Measurements from ENCODE around the gene PDIA5. TPM values are rescaled to one million over a fixed set of nuclear protein-coding genes. Genes with fewer than 3 reads are reported as not detected.

PDIA5 gene
- total RNA-seq, 1 experiment from 2014 or later: 24.3 TPM

- H3K4me3 Mint-ChIP-seq: no peak overlapping the region
- no peak overlapping the region for H2BK120ac ChIP-seq (ENCODE audit: low read depth, low read length, poor library complexity, severe bottlenecking)
Measured at GRCh38 chr3:123058505-123058904, 8.3 kb upstream of the PDIA5 start.

More at GRCh38 chr3:123058505-123058904, 8.3 kb upstream of the PDIA5 start:
- H2AFZ ChIP-seq (ENCODE audit: low read length): no peak overlapping the region
- no peaks in the 10 kb centered on the region for H3K9me3 ChIP-seq (ENCODE audit: control insufficient read depth, low read depth, low read length)
- no peak overlapping the region for H2AK5ac ChIP-seq (ENCODE audit: insufficient read length, low read length)
- WGBS (ENCODE audit: extremely low coverage, insufficient read length, low lambda C conversion rate): no CpG with 5 or more reads among the region's 5 CpGs
- H3K4me1 ChIP-seq (ENCODE audit: insufficient read depth, low read length): no peaks in the 10 kb centered on the region
- no peak overlapping the region for H3K27ac Mint-ChIP-seq
- no peak overlapping the region for H2BK15ac ChIP-seq (ENCODE audit: low read depth, low read length)
- H3K27me3 ChIP-seq (ENCODE audit: insufficient read depth, low read length): no peaks in the 10 kb centered on the region
- no peak overlapping the region for H3K4me2 ChIP-seq (ENCODE audit: insufficient read depth, insufficient read length, low read length)
- no peak overlapping the region for H3K4ac ChIP-seq (ENCODE audit: low read depth, low read length)
- no peak for TF ChIP-seq CTCF (conservative IDR thresholded peaks at IDR 0.05)
- no peaks in the 10 kb centered on the region for H3K36me3 Mint-ChIP-seq (ENCODE audit: insufficient read depth in 1 of 3, low read depth in 3 of 3)
- no peak overlapping the region for H3K18ac ChIP-seq (ENCODE audit: insufficient read length, low read depth, low read length)
- no peak overlapping the region for H4K5ac ChIP-seq (ENCODE audit: insufficient read length, low read depth, low read length)
- H3K23ac ChIP-seq (ENCODE audit: insufficient read length, low read depth, low read length): no peak overlapping the region
- H3K79me1 ChIP-seq (ENCODE audit: insufficient read depth, low read depth, low read length, poor library complexity, severe bottlenecking): no peaks in the 10 kb centered on the region
- H2BK12ac ChIP-seq (ENCODE audit: insufficient read length, low read depth, low read length): no peak overlapping the region
- no peak overlapping the region for H3T11ph ChIP-seq (ENCODE audit: low read length)
- no peak overlapping the region for H2BK20ac ChIP-seq (ENCODE audit: low read depth, low read length, poor library complexity, severe bottlenecking)
- H3K23me2 ChIP-seq (ENCODE audit: insufficient read length, low read depth, low read length, poor library complexity, severe bottlenecking): no peaks in the 10 kb centered on the region
- H3K79me2 ChIP-seq (ENCODE audit: insufficient read depth, low read length): no peaks in the 10 kb centered on the region
- H3K14ac ChIP-seq (ENCODE audit: insufficient read depth, low read length): no peak overlapping the region
- H4K91ac ChIP-seq (ENCODE audit: insufficient read length, low read depth, low read length): no peak overlapping the region
- H3K9me3 Mint-ChIP-seq: no peaks in the 10 kb centered on the region
- H3K56ac ChIP-seq (ENCODE audit: insufficient read length, low read depth, low read length): no peak overlapping the region
- DNase-seq: no peak
- H3K9ac ChIP-seq (ENCODE audit: extremely low read depth, insufficient read length, low read length): no peak overlapping the region
- H4K20me1 ChIP-seq (ENCODE audit: control insufficient read depth, insufficient read depth, insufficient read length): no peaks in the 10 kb centered on the region
- H3K27me3 Mint-ChIP-seq (ENCODE audit: low read depth): peaks cover 15% of the 10 kb centered on the region
- no peak overlapping the region for H4K8ac ChIP-seq (replicated peaks; ENCODE audit: insufficient read length, low read depth, low read length)
- H2BK5ac ChIP-seq (ENCODE audit: insufficient read length, low read length): no peak overlapping the region
- H3K4me1 Mint-ChIP-seq: peaks cover 0 to 2% of the 10 kb centered on the region in 2 experiments; a peak in 1 of 4 replicates
- H3K27ac ChIP-seq (ENCODE audit: insufficient read length, low read depth, low read length): no peak overlapping the region

Measured in H9 (cell line).